Embryonic facial prominence (tissue), 1 donor: Measurements from ENCODE around the gene MYL6B.
"Not testable (repeated sequence)": the region's sequence is repeated elsewhere in the genome, so short reads cannot be mapped to it uniquely, and the experiment has no call there.

Experiments
- DNase-seq: peaks from one replicate; pipeline ENCODE4 v3.0.0-alpha.2; 2016; ENCODE audit errors: extremely low spot score

Gene MYL6B

DNA sequence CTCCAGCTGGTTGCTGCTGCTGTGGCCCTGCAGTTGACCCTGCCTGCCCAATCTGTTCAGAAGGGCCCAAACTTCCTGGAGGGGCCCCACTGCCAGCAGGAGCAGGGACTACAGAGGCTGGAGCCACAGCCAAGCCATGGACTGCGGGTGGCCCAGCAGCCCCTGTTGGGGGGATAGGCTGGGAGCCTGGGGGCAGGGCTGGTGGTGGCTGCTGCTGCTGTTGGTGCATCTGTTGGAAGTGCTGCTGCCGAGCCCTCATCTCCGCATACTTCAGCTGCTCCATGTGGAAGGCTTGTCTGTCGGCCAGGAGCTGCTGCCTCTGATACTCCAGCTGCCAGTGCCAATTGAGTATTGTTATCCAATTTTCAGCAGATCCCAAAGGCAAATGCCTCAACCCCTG is 13.0 kb downstream of the MYL6B start:
- no peak for DNase-seq

DNA sequence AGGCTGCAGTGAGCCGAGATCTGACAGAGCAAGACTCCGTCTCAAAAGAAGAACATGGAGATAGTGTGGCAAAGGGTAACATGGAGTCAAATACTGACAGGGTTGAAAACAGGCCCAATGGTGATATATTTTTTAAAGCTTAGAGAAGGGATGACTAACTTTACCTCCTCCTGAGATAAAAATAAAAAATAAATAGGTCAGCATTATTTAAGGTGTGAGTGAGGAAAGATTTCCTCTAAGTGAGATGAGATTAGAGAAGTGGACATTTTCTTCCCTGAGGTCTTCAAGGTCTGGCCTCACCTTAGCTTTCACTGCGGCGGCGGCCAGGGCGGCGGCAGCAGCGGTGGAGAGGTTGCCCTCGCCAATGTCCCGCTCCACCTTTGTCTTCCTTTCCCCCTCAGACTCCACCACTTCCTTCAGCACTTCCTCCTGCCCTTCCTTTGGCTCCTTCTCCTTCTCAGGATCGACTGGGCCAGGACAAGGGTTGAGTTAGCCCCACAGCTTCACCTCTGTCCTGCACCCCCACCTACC is 16.9 kb downstream of the MYL6B start:
- no peak for DNase-seq

DNA sequence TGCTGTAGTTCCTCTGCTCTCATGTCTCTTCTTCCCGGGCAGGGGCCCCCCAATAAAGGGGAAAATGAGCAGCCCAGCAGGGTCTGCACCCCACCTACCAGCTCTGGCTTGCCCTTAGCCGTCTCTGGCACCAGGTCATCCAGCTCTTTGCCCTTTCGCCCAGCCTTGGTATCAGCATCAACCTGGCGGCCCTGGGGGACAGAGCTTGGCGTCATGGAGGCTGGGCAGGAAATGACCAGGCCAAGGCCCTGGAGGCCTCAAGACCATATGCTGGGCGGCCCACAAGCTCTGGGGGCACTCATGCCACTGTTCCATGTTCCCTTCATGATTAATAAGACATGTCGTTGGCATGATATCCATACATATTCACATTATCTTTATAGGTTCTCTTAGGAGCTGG is 20.5 kb downstream of the MYL6B start:
- no peak for DNase-seq

DNA sequence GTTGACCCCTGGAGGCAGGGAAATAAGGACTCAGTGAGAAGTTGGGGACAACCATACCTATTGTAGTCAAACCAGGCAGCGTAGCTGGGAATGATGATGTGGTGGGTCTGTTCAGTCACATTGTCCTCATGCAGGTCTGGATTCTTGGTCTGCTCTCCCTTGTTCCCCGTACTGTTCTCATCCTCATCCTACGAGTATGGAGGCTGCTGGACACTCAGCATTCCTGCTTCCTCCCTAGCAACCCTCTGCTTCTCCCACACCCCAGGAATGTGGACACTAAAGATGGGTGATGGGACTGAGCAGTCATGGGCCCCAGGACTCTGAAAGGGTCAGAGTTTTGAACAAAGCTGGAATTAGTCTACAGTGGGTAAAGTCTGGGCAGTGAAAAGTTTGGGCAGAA is 26.0 kb downstream of the MYL6B start:
- no peak for DNase-seq

DNA sequence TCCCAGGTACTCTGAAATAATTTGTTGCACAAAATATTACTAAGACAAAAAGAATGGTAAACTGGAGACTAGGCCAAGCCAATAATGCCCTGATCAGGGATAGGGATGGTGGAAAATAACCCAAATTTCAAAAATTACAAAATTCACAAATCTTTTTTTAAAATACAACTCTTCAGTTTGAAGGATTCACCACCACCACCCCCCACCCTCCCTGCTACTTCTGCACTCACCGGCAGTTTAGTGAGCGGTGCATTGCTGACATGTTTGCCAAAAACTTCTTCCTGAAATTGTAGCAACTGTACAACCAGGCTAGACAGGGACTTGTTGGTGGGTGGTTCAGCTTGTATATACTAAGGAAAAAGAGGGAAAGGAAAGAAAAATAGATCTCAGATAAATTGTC is 34.6 kb downstream of the MYL6B start:
- DNase-seq: no peak

DNA sequence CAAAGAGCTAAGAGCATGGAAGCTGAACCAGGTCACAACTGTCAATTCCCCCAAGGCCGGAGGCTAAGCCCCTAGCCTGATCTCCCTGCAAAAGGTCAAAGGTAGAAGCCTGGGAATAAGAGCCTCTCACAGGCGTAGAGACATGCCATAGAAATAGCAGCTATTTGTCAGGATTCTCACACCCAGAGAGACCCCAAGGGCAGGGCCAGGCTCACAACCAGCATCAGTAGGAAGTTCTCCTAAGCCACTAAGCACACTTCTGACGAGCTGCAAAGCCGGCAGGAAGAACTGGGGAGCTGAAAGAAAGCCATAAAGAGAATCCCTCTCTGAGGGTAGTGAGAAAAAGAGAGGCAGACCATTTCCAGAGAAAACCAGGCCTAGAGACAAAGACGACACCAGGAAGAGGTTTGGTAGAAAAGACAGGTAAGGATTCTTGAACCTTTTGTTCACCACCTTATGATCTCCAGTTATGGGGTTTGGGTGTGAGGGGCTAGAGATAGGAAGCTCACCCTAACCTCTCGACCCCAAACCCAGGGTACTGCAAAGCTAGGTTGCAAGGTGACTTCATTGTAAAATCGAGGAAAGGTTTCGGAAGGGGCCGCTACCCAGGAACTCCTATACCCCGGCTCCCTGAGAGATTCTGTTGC is 35.9 kb downstream of the MYL6B start:
- no peak for DNase-seq

DNA sequence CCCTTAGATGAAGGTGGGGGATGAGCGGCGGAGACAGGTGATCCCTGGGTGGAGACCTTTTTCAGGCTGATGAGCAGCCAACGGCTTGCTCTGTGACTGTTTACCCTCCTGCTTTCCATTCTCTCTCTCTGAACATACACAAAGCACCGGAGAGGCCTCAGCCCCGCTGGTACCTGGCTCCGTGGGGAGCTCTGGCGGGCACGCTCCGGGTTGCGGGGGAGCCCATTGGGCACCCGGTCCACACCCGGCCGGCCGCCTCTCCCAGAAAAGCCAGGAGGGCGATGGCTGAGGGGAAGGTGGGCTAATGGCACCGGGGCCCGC is 36.4 kb downstream of the MYL6B start:
- DNase-seq: no peak

DNA sequence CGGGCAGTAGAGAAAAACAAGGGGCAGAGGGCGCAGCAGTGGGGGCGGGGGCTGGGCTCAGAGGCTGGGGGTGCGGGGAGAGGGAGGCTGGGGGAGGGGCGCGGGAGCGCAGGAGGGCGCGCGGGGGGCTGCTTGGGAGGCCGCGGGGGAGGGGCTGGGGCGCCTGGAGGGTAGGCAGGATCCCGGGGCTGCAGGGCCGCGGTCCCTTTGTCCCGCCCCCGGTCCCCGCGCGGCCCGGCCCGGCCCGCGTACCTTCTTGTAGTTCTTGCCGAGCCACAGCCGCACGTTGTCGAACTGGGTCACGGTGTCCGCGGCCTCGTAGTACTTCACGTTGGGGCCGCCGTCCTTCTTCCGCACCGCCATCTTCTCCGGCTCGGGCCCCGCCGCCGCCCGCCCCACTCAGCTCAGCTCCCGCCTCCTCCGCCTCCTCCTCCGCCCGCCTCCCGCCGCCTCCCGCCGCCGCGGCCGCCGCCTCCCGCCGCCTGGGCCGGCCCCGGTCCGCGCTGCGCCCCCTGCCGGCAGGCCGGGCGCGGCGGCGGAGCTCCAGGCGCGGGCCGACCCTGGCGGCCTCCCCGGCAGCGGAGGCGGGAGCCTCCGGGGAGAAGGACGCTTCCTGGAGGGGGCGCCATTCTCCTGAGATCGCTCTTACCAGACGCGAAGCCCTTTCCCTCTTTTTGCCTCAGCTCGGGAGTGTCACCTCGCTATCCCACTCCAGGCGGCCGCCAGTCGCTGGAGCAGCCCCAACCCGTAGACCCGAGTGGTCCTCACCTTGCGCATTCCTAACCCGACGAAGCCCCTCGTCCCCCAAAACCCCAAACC is 36.9 kb downstream of the MYL6B start, which contains the start of gene SMARCC2:
SMARCC2 (minus strand) TSS at position 385 of the 819 bp plus-strand sequence; CDS start at position 363, 22 bp downstream.
- DNase-seq: peak; percentile 81

DNA sequence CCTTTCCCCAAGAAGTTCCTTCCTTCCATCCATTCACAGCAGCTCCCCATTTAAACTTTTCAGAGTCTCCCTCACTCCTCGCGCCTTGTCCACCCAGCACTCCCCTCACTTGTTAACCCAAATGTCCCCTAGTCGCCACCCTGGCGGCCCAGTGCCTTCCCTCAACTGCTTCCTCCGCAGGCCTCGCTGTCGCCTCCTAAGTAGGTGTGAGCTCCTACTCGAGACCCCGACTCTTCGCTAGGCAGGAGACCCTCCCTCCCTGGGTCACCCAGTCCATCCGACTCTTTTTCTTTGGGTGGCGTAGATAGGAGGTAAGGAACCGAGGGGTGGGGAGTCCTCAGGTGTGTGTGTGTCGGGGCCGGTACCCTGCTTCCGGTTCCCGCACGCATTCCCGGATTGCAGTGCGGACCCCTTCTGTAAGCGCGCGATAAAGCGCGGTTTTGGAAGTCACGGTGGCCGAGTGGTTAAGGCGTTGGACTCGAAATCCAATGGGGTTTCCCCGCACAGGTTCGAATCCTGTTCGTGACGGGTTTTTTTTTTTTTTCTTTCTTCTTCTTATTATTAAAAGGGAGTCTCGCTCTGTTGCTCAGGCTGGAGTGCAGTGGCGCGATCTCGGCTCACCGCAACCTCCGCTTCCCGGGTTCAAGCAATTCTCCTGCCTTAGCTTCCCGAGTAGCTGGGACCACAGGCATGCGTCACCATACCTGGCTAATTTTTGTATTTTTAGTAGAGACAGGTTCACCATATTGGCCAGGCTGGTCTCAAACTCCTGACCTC is 37.7 kb downstream of the MYL6B start:
- peak; percentile 71 for DNase-seq

DNA sequence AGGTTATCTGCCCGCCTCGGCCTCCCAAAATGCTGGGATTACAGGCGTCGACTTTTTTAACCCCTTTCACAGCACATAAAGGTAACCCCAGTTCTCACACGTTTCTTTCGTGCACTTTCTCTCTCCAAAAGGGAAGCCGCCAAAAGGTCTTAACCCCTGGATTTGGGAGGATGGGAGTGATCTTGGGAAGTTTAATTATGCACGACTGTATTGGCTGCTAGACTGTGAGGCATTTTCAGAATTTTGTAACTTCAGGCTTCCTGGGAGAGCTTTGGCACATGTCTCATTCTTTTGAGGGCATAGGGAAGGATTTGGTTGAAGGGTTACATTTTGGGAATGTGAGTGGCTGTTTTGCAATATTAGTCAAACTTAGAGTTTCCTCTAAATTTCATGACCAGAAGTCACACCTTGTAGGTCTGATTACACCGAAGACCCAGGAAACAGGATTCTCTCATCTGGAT is 38.3 kb downstream of the MYL6B start:
- no peak for DNase-seq

DNA sequence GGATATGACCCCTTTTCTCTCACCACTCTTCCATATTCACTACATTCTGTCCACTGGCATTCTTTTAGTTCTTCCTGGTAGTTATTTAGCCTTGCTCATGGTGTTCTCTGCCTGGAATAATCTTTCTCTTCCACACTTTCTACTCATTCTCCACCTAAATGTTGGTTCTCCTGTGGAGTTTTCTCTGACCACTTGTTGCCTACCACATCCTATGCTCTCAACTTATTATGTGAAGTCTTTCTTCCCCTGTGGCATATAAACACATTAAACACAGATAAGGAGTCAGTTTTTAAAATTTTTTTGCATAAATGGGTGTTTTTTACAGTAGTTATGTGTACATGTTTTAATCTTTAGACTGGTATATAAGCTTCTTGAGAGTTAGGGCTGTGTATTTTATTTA is 40.2 kb downstream of the MYL6B start:
- DNase-seq: no peak

DNA sequence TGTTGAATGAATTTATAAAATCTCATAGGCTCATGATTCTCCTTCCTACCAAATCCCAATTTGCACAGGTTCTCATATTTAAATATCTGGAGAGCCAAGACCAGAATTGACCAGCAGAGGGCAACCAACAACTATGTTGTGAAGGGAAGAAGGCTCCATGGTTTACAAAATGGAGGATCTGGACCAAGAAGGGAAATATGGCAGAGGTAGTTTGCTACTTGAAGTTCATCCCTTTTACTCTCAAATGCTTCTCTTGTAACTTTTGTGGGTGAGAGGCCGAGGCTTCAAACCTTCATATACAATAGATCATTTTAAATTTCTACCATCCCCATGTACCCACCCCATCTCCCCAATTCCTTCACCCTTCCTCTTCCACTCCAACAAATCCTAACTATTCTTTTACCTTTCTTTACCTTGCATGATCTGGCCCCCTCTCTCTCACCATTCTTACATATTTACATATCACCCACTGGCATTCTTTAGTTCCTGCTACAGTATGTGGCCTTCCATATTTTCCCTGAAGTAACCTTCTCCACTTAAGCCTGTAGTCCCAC is 40.7 kb downstream of the MYL6B start:
- peak; percentile 52 for DNase-seq

DNA sequence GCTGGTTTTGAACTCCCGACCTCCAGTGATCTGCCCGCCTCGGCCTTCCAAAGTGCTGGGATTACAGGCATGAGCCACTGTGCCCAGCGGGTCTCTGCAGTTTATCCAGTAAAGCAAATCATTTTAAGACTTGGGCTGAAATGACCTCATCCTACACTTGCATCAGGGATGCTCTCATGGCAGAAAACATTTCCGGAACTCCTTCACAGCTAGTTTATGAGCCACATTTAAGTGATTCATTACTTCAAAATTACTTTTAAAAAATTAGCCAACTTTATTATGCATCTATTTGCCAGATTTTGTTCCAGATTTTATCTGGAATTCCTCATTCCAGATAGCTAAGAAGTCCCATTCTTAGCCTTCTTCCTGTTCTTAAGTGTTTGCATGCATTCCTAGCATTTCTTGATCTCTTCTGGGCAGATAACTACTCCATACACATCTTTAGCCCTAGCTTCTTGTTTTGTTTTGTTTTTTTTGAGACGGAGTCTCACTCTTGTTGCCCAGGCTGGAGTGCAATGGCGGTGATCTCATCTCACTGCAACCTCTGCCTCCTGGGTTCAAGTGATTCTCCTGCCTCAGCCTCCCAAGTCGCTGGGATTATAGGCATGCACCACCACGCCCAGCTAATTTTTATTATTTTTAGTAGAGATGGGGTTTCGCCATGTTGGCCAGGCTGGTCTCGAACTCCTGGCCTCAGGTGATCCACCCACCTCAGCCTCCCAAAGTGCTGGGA is 44.6 kb downstream of the MYL6B start:
- not testable (repeated sequence) for DNase-seq

DNA sequence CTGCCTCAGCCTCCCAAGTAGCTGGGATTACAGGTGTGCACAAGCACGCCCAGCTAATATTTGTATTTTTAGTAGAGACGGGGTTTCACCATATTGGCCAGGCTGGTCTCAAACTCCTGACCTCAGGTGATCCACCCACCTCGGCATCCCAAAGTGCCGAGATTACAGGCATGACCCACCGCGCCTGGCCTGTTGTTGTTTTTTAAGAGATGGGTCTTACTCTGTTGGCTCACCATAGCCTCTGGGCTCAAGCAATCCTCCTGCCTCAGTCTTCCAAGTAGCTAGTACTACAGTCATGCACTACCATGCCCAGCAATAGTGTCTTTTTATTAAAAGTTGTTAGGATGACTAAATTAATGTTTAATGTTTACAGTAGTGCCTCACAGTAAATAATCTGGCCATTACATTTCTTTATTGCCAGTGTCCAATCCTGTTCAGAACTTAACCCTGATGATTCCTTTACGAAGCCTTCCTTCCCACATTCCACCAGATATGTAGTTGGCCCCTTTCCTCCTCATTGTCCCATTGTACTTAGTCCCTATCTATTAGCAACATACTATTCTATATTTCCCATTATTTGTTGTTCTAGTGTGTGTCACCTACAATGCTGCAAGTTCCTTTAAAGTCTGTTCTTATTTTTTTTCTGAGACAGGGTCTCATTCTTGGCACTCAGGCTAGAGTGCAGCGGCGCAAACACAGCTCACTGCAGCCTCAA is 45.7 kb downstream of the MYL6B start:
- DNase-seq: no peak

DNA sequence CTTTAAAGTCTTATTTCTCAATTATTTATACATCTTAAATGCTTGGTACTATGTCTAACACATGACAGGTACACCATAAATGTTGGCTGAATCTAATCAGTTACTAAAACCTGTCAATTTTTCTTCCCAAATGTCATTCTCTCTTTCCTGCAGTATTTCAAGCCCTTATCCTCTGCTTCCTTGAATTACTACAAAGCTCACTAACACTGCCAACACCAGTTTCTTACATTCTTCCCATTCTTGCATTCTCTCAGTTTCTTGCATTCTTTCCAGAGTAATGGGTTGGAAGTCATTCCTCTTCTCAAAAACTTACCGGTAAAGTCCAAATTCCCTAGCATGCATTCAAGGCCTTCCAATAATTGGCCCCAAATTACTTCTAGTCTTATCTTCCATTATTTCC is 46.4 kb downstream of the MYL6B start:
- no peak for DNase-seq

DNA sequence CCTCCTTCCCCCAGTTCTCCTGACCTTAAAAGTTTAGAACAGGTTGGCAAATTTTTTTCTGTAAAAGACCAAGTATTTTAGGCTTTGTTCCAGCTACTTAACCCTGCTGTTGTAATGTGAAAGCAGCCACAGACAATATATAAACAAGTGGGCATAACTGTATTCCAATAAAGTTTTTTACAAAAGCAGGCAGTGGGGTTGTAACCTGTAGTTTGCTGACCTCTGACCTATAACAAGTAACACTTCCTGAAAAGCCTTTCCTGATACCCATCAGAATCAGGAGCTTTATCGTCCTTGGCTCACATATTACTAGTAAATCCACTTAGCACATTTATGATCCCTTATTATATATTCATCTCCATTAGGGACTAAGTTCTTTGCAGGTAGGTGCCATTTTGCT is 50.0 kb downstream of the MYL6B start:
- no peak for DNase-seq

DNA sequence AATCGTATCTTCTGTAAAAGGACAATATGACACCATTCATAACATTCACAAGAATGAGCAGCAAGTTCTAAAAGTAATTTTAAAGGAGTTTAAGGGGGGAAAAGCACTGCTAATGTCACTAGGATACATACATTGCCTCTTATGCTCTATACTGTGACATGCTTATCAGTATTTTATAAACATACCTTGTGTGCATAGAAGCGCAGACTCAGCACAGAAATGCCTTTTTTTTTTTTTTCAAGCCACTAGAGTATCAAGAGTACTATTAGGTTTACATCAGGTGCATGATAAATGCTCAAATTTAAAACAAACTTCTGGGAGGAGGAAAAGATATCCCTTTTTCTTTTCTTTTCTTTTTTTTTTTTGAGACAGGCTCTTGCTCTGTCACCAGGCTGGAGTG is 50.5 kb downstream of the MYL6B start:
- DNase-seq: no peak

DNA sequence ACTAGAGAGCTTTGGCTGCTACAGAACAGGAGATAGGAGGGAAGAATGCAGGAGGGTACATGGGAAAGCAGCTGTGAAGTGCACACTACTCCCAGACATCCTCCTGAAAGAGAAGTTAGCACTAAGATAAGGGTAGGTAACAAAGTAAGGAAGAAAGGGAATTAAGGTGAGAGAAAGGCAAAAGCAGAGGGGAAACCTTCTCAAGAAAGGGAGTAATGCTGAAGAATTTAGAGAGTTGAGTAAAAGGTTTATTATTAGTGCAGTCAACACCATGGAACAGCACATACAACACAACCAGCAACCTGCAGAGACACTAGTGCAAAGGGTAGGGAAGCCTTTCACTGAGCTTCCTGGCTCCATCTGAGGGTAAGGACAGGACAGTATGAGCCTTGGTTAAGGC is 51.9 kb downstream of the MYL6B start:
- DNase-seq: no peak

DNA sequence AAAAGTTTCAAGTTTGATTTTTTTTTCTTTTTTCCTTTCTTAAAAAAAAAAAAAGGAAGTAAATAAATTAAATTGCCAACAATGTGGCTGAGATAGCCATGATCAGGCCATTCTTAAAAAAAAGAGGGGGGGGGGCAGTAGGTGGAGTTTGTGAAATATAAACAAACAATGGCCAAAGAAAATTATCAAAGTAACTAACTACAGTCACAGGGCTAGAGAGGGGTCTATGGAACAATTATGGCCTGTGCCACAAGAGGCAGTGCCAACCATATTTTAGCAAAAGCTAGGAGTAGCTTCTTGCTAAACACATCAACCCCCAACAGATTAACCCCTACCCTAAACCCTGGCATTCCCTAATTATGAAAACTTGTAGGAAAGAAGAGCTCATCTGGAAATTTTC is 53.1 kb downstream of the MYL6B start:
- DNase-seq: no peak

DNA sequence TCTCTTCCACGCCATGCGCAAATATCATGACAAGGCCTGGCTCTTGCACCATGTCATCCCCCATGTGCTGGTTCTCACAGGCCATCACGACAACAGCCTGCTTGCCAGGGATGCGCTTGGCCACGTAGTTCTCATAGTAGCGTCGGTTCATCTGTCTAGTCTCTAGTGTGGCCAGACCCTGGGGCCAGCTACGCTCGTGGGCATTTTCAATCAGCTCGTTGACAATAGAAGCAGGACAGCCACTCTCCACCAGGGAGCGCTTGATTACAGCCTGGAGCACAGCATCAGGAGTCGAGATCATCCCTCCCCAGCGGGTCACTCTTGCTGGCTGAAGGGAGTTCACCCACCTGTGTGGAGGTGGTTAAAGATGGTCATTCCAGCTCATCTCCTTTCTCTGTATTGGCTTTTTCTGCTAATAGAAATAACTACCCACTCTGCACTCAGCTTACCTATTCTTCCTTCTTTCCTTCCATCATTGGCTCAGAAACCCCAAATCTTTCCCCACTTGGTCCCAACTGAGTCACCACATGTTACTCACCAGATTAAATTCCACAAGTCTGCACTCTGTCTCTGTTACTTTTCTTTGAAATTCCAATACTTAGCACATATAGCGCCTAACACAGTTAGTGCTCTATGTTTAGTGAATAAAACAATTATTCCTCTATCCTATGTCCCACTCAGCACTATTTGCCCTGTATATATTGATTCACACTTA is 54.2 kb downstream of the MYL6B start:
- DNase-seq: no peak
